ENCODE measurements around the gene CFAP299.

Gene CFAP299

GRCh38 chr4:80897537-80898303, 562.2 kb downstream of the CFAP299 start:
- H3K4me3 ChIP-seq (ENCODE audit: low read length in 2 of 2): peak overlapping the region in 1 of 2 donors; percentile 28
- H2BK5ac ChIP-seq (ENCODE audit: low read length): no peak overlapping the region
- no peaks in the 10 kb centered on the region for H3K9me3 ChIP-seq (replicated peaks in 1 of 2; ENCODE audit: control insufficient read depth in 2 of 2, insufficient read depth in 1 of 2, low read depth in 1 of 2, low read length in 2 of 2)
- H3K27me3 ChIP-seq (ENCODE audit: control insufficient read depth in 3 of 3, insufficient read depth in 3 of 3, low read depth in 1 of 3, low read length in 3 of 3): no peaks in the 10 kb centered on the region
- H2AK5ac ChIP-seq (ENCODE audit: low read depth, low read length): no peak overlapping the region
- H3K79me1 ChIP-seq (ENCODE audit: low read depth, low read length): no peaks in the 10 kb centered on the region
- no peak overlapping the region for H4K8ac ChIP-seq (ENCODE audit: low read depth, low read length)
- no peak overlapping the region for H3K4me2 ChIP-seq (ENCODE audit: insufficient read depth, low read length, poor library complexity, severe bottlenecking)
- no peak overlapping the region for H4K91ac ChIP-seq (ENCODE audit: low read depth, low read length, poor library complexity)
- H3K27ac ChIP-seq (replicated peaks; ENCODE audit: low read length): no peak overlapping the region
- no peaks in the 10 kb centered on the region for H3K4me1 ChIP-seq (ENCODE audit: control insufficient read depth in 2 of 2, insufficient read depth in 1 of 2, low read depth in 1 of 2, low read length in 2 of 2)
- no peak overlapping the region for H2BK15ac ChIP-seq (ENCODE audit: low read length)
- no peak overlapping the region for H3K14ac ChIP-seq (ENCODE audit: low read length)
- no peak overlapping the region for H3K23ac ChIP-seq (ENCODE audit: low read depth, low read length, poor library complexity)
- H2BK12ac ChIP-seq (ENCODE audit: low read length): no peak overlapping the region
- no peaks in the 10 kb centered on the region for H3K36me3 ChIP-seq (replicated peaks in 1 of 2; ENCODE audit: control insufficient read depth in 2 of 2, insufficient read depth in 2 of 2, low read length in 2 of 2)
- no peak overlapping the region for H2BK120ac ChIP-seq (ENCODE audit: low read depth, low read length)
- no peak overlapping the region for H3K18ac ChIP-seq (ENCODE audit: low read length)
- no peak overlapping the region for H3K9ac ChIP-seq (ENCODE audit: low read depth, low read length, poor library complexity)
- WGBS, 2 donors (ENCODE audit: extremely low coverage in 2 of 2, insufficient read length in 2 of 2, insufficient replicate concordance in 1 of 2): no CpG with 5 or more reads among the region's 5 CpGs
- no peak for DNase-seq (ENCODE audit: low spot score)
- H3K4ac ChIP-seq (ENCODE audit: low read length): no peak overlapping the region
- H2AFZ ChIP-seq (ENCODE audit: low read length): no peak overlapping the region

- no peaks in the 10 kb centered on the region for H3K36me3 ChIP-seq (replicated peaks in 1 of 2; ENCODE audit: control insufficient read depth in 2 of 2, insufficient read depth in 2 of 2, low read length in 2 of 2)
- H2BK5ac ChIP-seq (ENCODE audit: low read length): no peak overlapping the region
- no peak overlapping the region for H4K8ac ChIP-seq (ENCODE audit: low read depth, low read length)
- H3K14ac ChIP-seq (ENCODE audit: low read length): no peak overlapping the region
- no peak overlapping the region for H3K27ac ChIP-seq (replicated peaks; ENCODE audit: low read length)
- no peak overlapping the region for H2BK120ac ChIP-seq (ENCODE audit: low read depth, low read length)
- H3K4me2 ChIP-seq (ENCODE audit: insufficient read depth, low read length, poor library complexity, severe bottlenecking): no peak overlapping the region
- peaks cover 0 to 2% of the 10 kb centered on the region in 2 donors for H3K9me3 ChIP-seq (replicated peaks in 1 of 2; ENCODE audit: control insufficient read depth in 2 of 2, insufficient read depth in 1 of 2, low read depth in 1 of 2, low read length in 2 of 2)
- H3K9ac ChIP-seq (ENCODE audit: low read depth, low read length, poor library complexity): no peak overlapping the region
- no peaks in the 10 kb centered on the region for H3K4me1 ChIP-seq (ENCODE audit: control insufficient read depth in 2 of 2, insufficient read depth in 1 of 2, low read depth in 1 of 2, low read length in 2 of 2)
- H3K79me1 ChIP-seq (ENCODE audit: low read depth, low read length): no peaks in the 10 kb centered on the region
- no peak overlapping the region for H2BK15ac ChIP-seq (ENCODE audit: low read length)
- WGBS, 2 donors (ENCODE audit: extremely low coverage in 2 of 2, insufficient read length in 2 of 2, insufficient replicate concordance in 1 of 2): no CpG with 5 or more reads among the region's 2 CpGs
- H3K23ac ChIP-seq (ENCODE audit: low read depth, low read length, poor library complexity): no peak overlapping the region
- H2AK5ac ChIP-seq (ENCODE audit: low read depth, low read length): no peak overlapping the region
- no peak overlapping the region for H3K4ac ChIP-seq (ENCODE audit: low read length)
- no peak overlapping the region for H4K91ac ChIP-seq (ENCODE audit: low read depth, low read length, poor library complexity)
- no peak overlapping the region for H3K4me3 ChIP-seq (ENCODE audit: low read length in 2 of 2)
- H3K27me3 ChIP-seq (ENCODE audit: control insufficient read depth in 3 of 3, insufficient read depth in 3 of 3, low read depth in 1 of 3, low read length in 3 of 3): no peaks in the 10 kb centered on the region
- no peak for DNase-seq (ENCODE audit: low spot score)
- H2AFZ ChIP-seq (ENCODE audit: low read length): no peak overlapping the region
- no peak overlapping the region for H2BK12ac ChIP-seq (ENCODE audit: low read length)
- no peak overlapping the region for H3K18ac ChIP-seq (ENCODE audit: low read length)
Observed at GRCh38 chr4:80900908-80901307, 565.4 kb downstream of the CFAP299 start.

- H4K8ac ChIP-seq (ENCODE audit: low read depth, low read length): no peak overlapping the region
- H2BK15ac ChIP-seq (ENCODE audit: low read length): no peak overlapping the region
- H3K36me3 ChIP-seq (replicated peaks in 1 of 2; ENCODE audit: control insufficient read depth in 2 of 2, insufficient read depth in 2 of 2, low read length in 2 of 2): no peaks in the 10 kb centered on the region
- H3K4me1 ChIP-seq (ENCODE audit: control insufficient read depth in 2 of 2, insufficient read depth in 1 of 2, low read depth in 1 of 2, low read length in 2 of 2): no peaks in the 10 kb centered on the region
- H2AFZ ChIP-seq (ENCODE audit: low read length): no peak overlapping the region
- DNase-seq (ENCODE audit: low spot score): no peak
- H3K9me3 ChIP-seq (replicated peaks in 1 of 2; ENCODE audit: control insufficient read depth in 2 of 2, insufficient read depth in 1 of 2, low read depth in 1 of 2, low read length in 2 of 2): peaks cover 0 to 2% of the 10 kb centered on the region in 2 donors
- H3K18ac ChIP-seq (ENCODE audit: low read length): no peak overlapping the region
- no peak overlapping the region for H3K9ac ChIP-seq (ENCODE audit: low read depth, low read length, poor library complexity)
- H2BK120ac ChIP-seq (ENCODE audit: low read depth, low read length): no peak overlapping the region
- no peak overlapping the region for H2BK12ac ChIP-seq (ENCODE audit: low read length)
- no peak overlapping the region for H3K4ac ChIP-seq (ENCODE audit: low read length)
- no peak overlapping the region for H3K4me3 ChIP-seq (ENCODE audit: low read length in 2 of 2)
- H3K79me1 ChIP-seq (ENCODE audit: low read depth, low read length): no peaks in the 10 kb centered on the region
- H2BK5ac ChIP-seq (ENCODE audit: low read length): no peak overlapping the region
- H3K14ac ChIP-seq (ENCODE audit: low read length): no peak overlapping the region
- H3K27me3 ChIP-seq (ENCODE audit: control insufficient read depth in 3 of 3, insufficient read depth in 3 of 3, low read depth in 1 of 3, low read length in 3 of 3): no peaks in the 10 kb centered on the region
- no peak overlapping the region for H3K27ac ChIP-seq (replicated peaks; ENCODE audit: low read length)
- no peak overlapping the region for H3K4me2 ChIP-seq (ENCODE audit: insufficient read depth, low read length, poor library complexity, severe bottlenecking)
- no peak overlapping the region for H4K91ac ChIP-seq (ENCODE audit: low read depth, low read length, poor library complexity)
- no peak overlapping the region for H3K23ac ChIP-seq (ENCODE audit: low read depth, low read length, poor library complexity)
- H2AK5ac ChIP-seq (ENCODE audit: low read depth, low read length): no peak overlapping the region
Observed at GRCh38 chr4:80903020-80903419, 567.5 kb downstream of the CFAP299 start.

GRCh38 chr4:80909938-80910337, 574.4 kb downstream of the CFAP299 start:
- no peak overlapping the region for H2AFZ ChIP-seq (ENCODE audit: low read length)

More at GRCh38 chr4:80909938-80910337, 574.4 kb downstream of the CFAP299 start:
- no CpG with 5 or more reads among the region's 1 CpG for WGBS, 2 donors (ENCODE audit: extremely low coverage in 2 of 2, insufficient read length in 2 of 2, insufficient replicate concordance in 1 of 2)
- H4K8ac ChIP-seq (ENCODE audit: low read depth, low read length): no peak overlapping the region
- no peaks in the 10 kb centered on the region for H3K4me1 ChIP-seq (ENCODE audit: control insufficient read depth in 2 of 2, insufficient read depth in 1 of 2, low read depth in 1 of 2, low read length in 2 of 2)
- H3K18ac ChIP-seq (ENCODE audit: low read length): no peak overlapping the region
- H4K91ac ChIP-seq (ENCODE audit: low read depth, low read length, poor library complexity): no peak overlapping the region
- no peak overlapping the region for H3K4me3 ChIP-seq (ENCODE audit: low read length in 2 of 2)
- no peaks in the 10 kb centered on the region for H3K27me3 ChIP-seq (ENCODE audit: control insufficient read depth in 3 of 3, insufficient read depth in 3 of 3, low read depth in 1 of 3, low read length in 3 of 3)
- H3K4me2 ChIP-seq (ENCODE audit: insufficient read depth, low read length, poor library complexity, severe bottlenecking): no peak overlapping the region
- no peak overlapping the region for H3K4ac ChIP-seq (ENCODE audit: low read length)
- H3K9me3 ChIP-seq (replicated peaks in 1 of 2; ENCODE audit: control insufficient read depth in 2 of 2, insufficient read depth in 1 of 2, low read depth in 1 of 2, low read length in 2 of 2): peaks cover 0 to 2% of the 10 kb centered on the region in 2 donors
- H2BK12ac ChIP-seq (ENCODE audit: low read length): no peak overlapping the region
- no peaks in the 10 kb centered on the region for H3K36me3 ChIP-seq (replicated peaks in 1 of 2; ENCODE audit: control insufficient read depth in 2 of 2, insufficient read depth in 2 of 2, low read length in 2 of 2)
- DNase-seq (ENCODE audit: low spot score): no peak
- no peak overlapping the region for H2BK15ac ChIP-seq (ENCODE audit: low read length)
- H3K14ac ChIP-seq (ENCODE audit: low read length): no peak overlapping the region
- no peaks in the 10 kb centered on the region for H3K79me1 ChIP-seq (ENCODE audit: low read depth, low read length)
- no peak overlapping the region for H3K27ac ChIP-seq (replicated peaks; ENCODE audit: low read length)
- no peak overlapping the region for H2BK120ac ChIP-seq (ENCODE audit: low read depth, low read length)
- no peak overlapping the region for H2BK5ac ChIP-seq (ENCODE audit: low read length)
- no peak overlapping the region for H3K23ac ChIP-seq (ENCODE audit: low read depth, low read length, poor library complexity)
- H2AK5ac ChIP-seq (ENCODE audit: low read depth, low read length): no peak overlapping the region
- no peak overlapping the region for H3K9ac ChIP-seq (ENCODE audit: low read depth, low read length, poor library complexity)

Measured in neuronal stem cell (in vitro differentiated cells).